Epidermal melanocyte (primary cell): ENCODE measurements around the gene RHBDF1.
"Not testable (repeated sequence)": the region's sequence is repeated elsewhere in the genome, so short reads cannot be mapped to it uniquely, and the experiment has no call there.

ENCODE experiments used
- DNase-seq: peaks from one replicate; pipeline ENCODE4 v3.0.0; 2011; ENCODE audit warnings: low spot score; ENCODE audit not compliant: insufficient read length

The RHBDF1 gene

GRCh38 chr16:59440-60059, 12.9 kb downstream of the RHBDF1 start:
- no peak for DNase-seq

GRCh38 chr16:58491-59439, 13.7 kb downstream of the RHBDF1 start:
- DNase-seq, result no peak

GRCh38 chr16:57711-58110, 14.7 kb downstream of the RHBDF1 start:
- DNase-seq, result no peak

GRCh38 chr16:56231-56927, 16.1 kb downstream of the RHBDF1 start:
- no peak for DNase-seq

GRCh38 chr16:55571-56136, 16.8 kb downstream of the RHBDF1 start:
- DNase-seq, result no peak

GRCh38 chr16:54237-54581, 18.2 kb downstream of the RHBDF1 start:
- no peak for DNase-seq

- DNase-seq, result peak; percentile 100
Observed at GRCh38 chr16:53346-54236, 18.8 kb downstream of the RHBDF1 start, which contains the start of the genes POLR3K and SNRNP25. POLR3K (minus strand) TSS chr16:53608; CDS start chr16:53586, 22 bp downstream. SNRNP25 (plus strand) TSS chr16:53828; CDS start chr16:54017, 189 bp downstream.

- no peak for DNase-seq
Observed at GRCh38 chr16:50769-51591, 21.5 kb downstream of the RHBDF1 start.

GRCh38 chr16:47234-47633, 25.2 kb downstream of the RHBDF1 start:
- no peak for DNase-seq

GRCh38 chr16:46510-46909, 25.9 kb downstream of the RHBDF1 start:
- not testable (repeated sequence) for DNase-seq

GRCh38 chr16:45454-45853, 27.0 kb downstream of the RHBDF1 start:
- no peak for DNase-seq

- DNase-seq, result no peak
Observed at GRCh38 chr16:44655-45054, 27.8 kb downstream of the RHBDF1 start.

GRCh38 chr16:43294-43693, 29.1 kb downstream of the RHBDF1 start:
- DNase-seq, result no peak

GRCh38 chr16:42691-43090, 29.7 kb downstream of the RHBDF1 start:
- no peak for DNase-seq

- no peak for DNase-seq
Observed at GRCh38 chr16:42069-42457, 30.4 kb downstream of the RHBDF1 start.

GRCh38 chr16:41439-42068, 30.9 kb downstream of the RHBDF1 start:
- DNase-seq, result no peak

- DNase-seq, result no peak
Observed at GRCh38 chr16:38941-39892, 33.2 kb downstream of the RHBDF1 start.

GRCh38 chr16:38206-38605, 34.2 kb downstream of the RHBDF1 start:
- DNase-seq, result not testable (repeated sequence)
